Dermis microvascular lymphatic vessel endothelial cell (primary cell): Measurements from ENCODE around the gene SPPL2B. TPM values are rescaled to one million over a fixed set of nuclear protein-coding genes. Genes with fewer than 3 reads are reported as not detected.
"Not testable (repeated sequence)": the region's sequence is repeated elsewhere in the genome, so short reads cannot be mapped to it uniquely, and the experiment has no call there.

ENCODE experiments used
- DNase-seq, 2 donors: peaks; one replicate each; pipeline versions ENCODE4 v3.0.0 to v3.0.0-alpha.2; 2010; ENCODE audit warnings: low read depth in 2 of 2
- total RNA-seq: library from RNA; depleted of rRNA; stranded (reverse); fragments of >200 nt; gene quantifications from 2 replicates; pipeline ENCODE4 v1.2.1, GENCODE V29; 2014

SPPL2B gene
- total RNA-seq, 1 donor from 2014 or later = 13.9 TPM

DNA sequence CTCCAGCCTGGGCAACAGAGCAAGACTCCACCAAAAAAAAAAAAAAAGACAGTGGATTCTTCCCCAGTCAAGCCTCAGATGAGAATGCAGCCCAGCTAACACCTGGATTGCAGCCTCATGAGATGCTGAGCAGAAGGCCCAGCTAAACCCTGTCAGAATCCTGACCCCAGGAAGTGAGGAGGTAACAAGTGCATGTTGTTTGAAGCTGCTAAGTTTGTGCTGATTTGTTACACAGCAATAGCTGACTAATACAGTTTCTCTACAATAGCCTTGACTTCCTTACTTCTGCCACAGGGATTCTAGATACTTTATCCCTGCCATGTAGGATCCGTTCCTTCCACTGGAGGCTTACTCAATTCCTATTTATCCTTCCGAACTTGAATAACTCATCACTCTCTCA is 52.1 kb downstream of the SPPL2B start:
- DNase-seq = no peak

DNA sequence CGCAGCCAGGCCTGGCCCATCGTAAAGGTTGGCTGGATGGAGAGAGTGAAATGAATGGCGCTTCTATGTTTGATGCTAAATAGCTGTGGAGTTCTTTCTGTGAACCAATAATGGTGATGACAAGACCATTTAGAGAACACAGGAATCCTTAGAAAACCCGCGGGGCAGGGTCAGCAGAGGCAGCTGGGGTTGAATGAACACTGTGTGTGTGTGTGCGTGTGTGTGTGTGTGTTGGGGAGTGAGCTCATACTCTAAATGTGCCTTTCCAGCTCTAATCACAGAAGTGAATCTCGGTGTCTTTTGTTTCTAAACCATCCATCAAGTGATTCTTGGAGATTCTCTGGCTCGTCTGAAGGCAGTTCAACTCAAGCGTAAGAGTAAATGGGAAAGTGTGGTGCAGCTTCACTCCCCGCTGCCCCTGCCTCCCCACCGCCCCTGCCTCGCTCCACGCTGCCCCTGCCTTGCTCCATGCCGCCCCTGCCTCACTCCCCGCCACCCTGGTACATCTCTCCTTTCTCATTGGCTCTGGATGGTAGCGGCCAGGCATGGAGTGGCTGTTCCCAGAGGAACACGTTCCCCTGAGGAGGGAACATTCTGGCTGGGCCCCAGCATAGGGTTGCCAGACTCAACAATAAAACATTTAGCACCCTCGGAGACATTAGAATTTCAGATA is 52.8 kb downstream of the SPPL2B start:
- no peak for DNase-seq

DNA sequence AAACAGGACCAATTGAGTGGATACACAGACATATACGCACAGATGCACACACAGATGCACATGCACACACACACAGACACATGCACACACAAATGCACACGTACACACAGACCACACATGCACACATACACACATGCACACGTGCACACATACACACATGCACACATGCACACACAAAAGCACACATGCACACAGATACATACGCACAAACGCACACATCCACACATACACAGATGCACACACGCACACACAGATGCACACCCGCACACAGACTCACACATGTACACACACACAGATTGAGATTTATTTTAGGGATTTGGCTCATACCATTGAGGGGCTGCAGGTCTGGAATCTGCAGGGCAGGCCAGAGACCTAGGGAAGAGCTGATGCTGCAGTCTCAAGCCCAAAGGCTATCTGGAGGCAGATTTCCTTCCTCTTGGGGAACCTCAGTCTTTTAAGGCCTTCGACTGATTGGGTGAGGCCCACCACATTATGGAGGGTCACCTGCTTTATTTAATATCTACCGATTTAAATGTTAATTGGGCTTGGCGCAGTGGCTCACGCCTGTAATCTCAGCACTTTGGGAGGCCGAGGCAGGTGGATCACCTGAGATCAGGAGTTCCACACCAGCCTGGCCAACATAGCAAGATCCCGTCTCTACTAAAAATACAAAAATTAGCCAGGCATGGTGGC is 54.2 kb downstream of the SPPL2B start:
- no peak for DNase-seq

DNA sequence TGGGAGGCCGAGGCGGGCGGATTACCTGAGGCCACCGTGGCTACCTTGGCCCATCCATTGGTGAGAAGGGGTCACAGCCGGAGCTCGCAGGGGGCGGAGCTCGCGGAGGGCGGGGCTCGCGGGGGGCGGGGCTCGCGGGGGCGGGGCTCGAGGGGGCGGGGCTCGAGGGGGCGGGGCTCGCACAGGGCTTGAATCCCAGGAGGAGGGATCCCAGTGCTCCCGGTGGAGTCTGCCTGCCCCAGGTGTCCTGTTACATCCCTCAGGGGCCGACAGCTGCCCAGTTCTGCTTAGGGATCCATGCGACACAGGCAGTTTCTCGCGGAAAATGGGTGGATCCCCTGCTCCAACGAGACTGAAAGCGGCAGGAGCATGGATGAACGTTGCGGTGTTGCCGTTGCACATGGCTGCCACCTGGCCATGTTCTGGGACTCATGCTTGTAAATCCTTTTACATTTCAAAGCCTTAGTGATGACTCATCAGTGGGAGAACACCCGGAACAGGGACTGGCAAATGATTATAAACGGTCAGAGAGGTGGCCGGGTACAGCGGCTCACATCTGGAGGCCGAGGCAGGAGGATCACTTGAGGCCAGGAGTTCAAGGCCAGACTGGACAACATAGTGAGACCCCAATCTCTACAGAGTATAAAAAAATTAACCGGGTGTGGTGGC is 56.7 kb downstream of the SPPL2B start:
- DNase-seq = peak; percentile 20 to 52

GRCh38 chr19:2387367-2388288 is 59.1 kb downstream of the SPPL2B start:
- DNase-seq = no peak

GRCh38 chr19:2389594-2389993 is 61.1 kb downstream of the SPPL2B start:
- no peak for DNase-seq

DNA sequence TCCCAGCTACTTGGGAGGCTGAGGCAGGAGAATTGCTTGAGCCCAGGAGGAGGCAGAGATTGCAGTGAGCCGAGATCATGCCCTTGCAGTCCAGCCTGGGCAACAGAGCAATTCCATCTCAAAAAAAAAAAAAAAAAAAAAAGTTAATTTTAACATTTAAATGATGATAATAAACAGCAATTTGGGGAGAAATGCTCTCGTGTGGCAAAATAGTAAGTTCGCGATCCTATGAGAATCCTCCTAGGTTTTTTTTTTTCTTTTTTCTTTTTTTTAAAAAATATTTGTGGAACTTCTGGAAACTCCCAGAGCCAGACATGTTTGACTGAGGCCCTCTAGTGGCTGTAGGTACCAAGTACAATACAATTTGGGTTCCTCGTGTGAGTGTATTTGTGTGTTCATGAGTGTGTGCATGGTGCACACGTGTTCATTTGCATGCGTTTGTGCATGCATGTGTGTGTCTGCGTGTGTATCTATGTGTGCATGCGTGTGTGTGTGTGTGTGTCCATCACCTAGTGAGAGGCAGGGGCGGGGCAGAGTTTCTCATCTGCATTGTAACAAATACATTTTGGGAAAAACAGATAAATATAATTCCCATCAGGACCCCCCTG is 62.7 kb downstream of the SPPL2B start:
- peak; percentile 73 to 81 for DNase-seq

DNA sequence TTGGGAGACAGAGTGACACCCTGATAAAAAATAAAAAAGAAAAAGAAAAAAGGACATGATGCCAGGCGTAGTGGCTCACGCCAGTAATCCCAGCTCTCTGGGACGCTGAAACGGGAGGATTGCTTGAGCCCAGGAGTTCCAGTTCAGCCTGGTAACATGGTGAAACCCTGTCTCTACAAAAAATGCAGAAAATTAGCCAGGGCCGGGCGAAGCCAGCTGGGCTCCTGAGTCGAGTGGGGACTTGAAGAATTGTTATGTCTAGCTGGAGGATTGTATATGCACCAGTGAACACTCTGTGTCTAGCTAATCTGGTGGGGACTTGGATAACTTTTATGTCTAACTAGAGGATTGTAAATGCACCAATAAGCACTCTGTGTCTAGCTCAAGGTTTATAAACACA is 63.9 kb downstream of the SPPL2B start:
- no peak for DNase-seq

GRCh38 chr19:2392899-2393298 is 64.4 kb downstream of the SPPL2B start:
- DNase-seq = not testable (repeated sequence)

GRCh38 chr19:2394054-2394441 is 65.6 kb downstream of the SPPL2B start:
- no peak for DNase-seq

GRCh38 chr19:2394442-2395292 is 66.2 kb downstream of the SPPL2B start:
- no peak for DNase-seq

GRCh38 chr19:2395293-2395829 is 66.9 kb downstream of the SPPL2B start:
- DNase-seq = not testable (repeated sequence)

GRCh38 chr19:2397173-2397572 is 68.7 kb downstream of the SPPL2B start:
- not testable (repeated sequence) for DNase-seq

DNA sequence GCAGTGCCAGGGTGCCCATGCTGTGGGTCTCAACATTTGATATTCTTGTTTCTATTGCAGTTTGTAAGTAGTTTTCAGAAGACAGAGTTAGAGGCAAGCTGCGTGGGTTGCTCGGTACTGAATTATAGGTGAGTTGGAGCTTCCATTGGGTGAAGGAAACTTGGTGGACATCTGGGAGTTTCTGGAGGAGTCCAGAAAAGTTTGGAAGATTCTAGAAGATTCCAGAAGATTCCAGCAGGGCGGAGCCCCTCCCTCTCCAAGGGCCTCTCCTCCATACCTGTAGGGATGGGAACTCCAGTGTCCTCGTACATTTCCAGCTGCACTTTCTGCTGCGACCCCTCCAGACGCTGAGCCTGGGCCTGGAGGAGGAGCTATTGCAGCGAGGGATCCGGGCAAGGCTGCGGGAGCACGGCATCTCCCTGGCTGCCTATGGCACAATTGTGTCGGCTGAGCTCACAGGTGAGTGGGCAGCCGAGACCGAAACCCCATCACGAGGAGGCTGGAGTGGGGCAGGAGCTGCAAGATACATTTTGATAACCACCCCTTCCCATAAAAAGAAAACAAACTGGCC is 70.3 kb downstream of the SPPL2B start:
- DNase-seq = no peak

- no peak for DNase-seq
These were observed 71.1 kb downstream of the SPPL2B start for GRCh38 chr19:2399582-2399981.
